Spleen (tissue), 11 donors: ENCODE results near the gene ARL4D. TPM values are rescaled to one million over a fixed set of nuclear protein-coding genes. Genes with fewer than 3 reads are reported as not detected.

Experiments used
- DNase-seq: peaks from one replicate; pipeline ENCODE4 v3.0.0-alpha.2; 2020
- H3K27ac ChIP-seq, 8 donors: fragments of 200-600 bp; sonication (generic) in 7 of 8; 1 replicate in 4 of 8; 2 replicates in 4 of 8; pipeline versions ENCODE4 v1.5.0 to v1.8.0; 2016 to 2021; ENCODE audit warnings: inconsistent platforms in 4 of 8, mild to moderate bottlenecking in 4 of 8, moderate library complexity in 1 of 8
- H3K27me3 ChIP-seq, 7 donors: fragments of 200-600 bp; sonication (generic) in 6 of 7; replicated peaks in 1 of 7; 1 replicate in 4 of 7; 2 replicates in 3 of 7; pipeline versions ENCODE4 v1.5.0 to v1.8.0; 2016 to 2021; ENCODE audit warnings: inconsistent platforms in 3 of 7, mild to moderate bottlenecking in 1 of 7
- H3K36me3 ChIP-seq, 6 donors: fragments of 200-600 bp; sonication (generic) in 5 of 6; 1 replicate in 4 of 6; 2 replicates in 2 of 6; pipeline versions ENCODE4 v1.5.0 to v1.8.0; 2016 to 2021; ENCODE audit warnings: inconsistent platforms in 2 of 6
- H3K4me1 ChIP-seq, 6 donors: fragments of 200-600 bp; sonication (generic) in 5 of 6; 1 replicate in 3 of 6; 2 replicates in 3 of 6; pipeline versions ENCODE4 v1.5.0 to v1.8.0; 2016 to 2021; ENCODE audit warnings: inconsistent platforms in 3 of 6
- H3K4me3 ChIP-seq, 8 donors: fragments of 200-600 bp; sonication (generic) in 7 of 8; 1 replicate in 4 of 8; 2 replicates in 4 of 8; pipeline versions ENCODE4 v1.5.0 to v1.8.0; 2016 to 2021; ENCODE audit warnings: inconsistent platforms in 4 of 8, mild to moderate bottlenecking in 4 of 8, moderate library complexity in 2 of 8
- H3K9me3 ChIP-seq, 8 donors: fragments of 200-600 bp; sonication (generic) in 7 of 8; 1 replicate in 4 of 8; 2 replicates in 4 of 8; pipeline versions ENCODE4 v1.5.0 to v1.8.0; 2016 to 2021; ENCODE audit warnings: inconsistent platforms in 4 of 8
- CTCF ChIP-seq, 11 experiments: fragments of 200-600 bp in 7 of 11; fragments of 450-650 bp in 4 of 11; sonication (generic) in 4 of 11; IDR thresholded peaks in 8 of 11; conservative IDR thresholded peaks in 3 of 11; 1 replicate in 7 of 11; 2 replicates in 4 of 11; pipeline versions ENCODE4 v1.4.0 to v1.8.0; 2016 to 2021; ENCODE audit warnings: antibody characterized with exemption in 11 of 11, inconsistent platforms in 4 of 11, mild to moderate bottlenecking in 1 of 11
- POLR2A ChIP-seq, 3 donors: fragments of 450-650 bp; IDR thresholded peaks; one replicate each; pipeline ENCODE4 v1.5.1; 2017; ENCODE audit warnings: antibody characterized with exemption in 3 of 3, mild to moderate bottlenecking in 1 of 3
- POLR2AphosphoS5 ChIP-seq, 3 donors: sonication (generic); formaldehyde crosslinking; IDR thresholded peaks; one replicate each; pipeline ENCODE4 v1.5.1; 2017; ENCODE audit warnings: antibody characterized with exemption in 3 of 3
- WGBS, 5 donors: extraction: QIAGEN DNeasy Blood & Tissue Kit in 3 of 5; methylation state at CpG; one replicate each; pipeline versions ENCODE4 v1.1.5 to v1.1.7; 2013 to 2018; 5-methylcytosine and 5-hydroxymethylcytosine counted together
- intact Hi-C: fragments of 100-400 bp; cut with DNase I; formaldehyde crosslinking; loops from one replicate; pipeline ENCODE4 v1.15.0; 2023; ENCODE audit warnings: low total_unique reads
- polyA plus RNA-seq, 3 donors: library from polyadenylated mRNA; stranded (reverse); fragments of 200-250 nt; gene quantifications; one replicate each; pipeline ENCODE4 v1.2.1, GENCODE V29; 2013
- total RNA-seq, 7 donors: library from RNA; depleted of rRNA in 3 of 7; stranded (reverse); fragments of >200 nt in 3 of 7; fragmentation: NEBNext Ultra II Directional in 4 of 7; extraction: Animal tissue kit (Norgen Biotek cat#: 25700) in 4 of 7; gene quantifications; one replicate each; pipeline versions ENCODE4 v1.1.0 to v1.2.1, GENCODE V29; 2016 to 2021
- donor health status: healthy with polysubstance abuse.
- donor health status: DM: no; HTN: no; CAD: no; lungs with moderate emphysema.
- donor health status: DM: no; HTN: no; CAD: no.
- donor health status: Bipolar disorder and iron deficiency.
- donor health status: healthy.
- donor health status: DM: no; HTN: no; CAD: no.
- donor health status: DM: yes; HTN: yes; CAD: no.

The ARL4D gene
- total and polyA plus RNA-seq, 10 donors = 4.6 to 30.4 (median 13.5) TPM

GRCh38 chr17:43402078-43402477 lies 3.3 kb downstream of the ARL4D start:
- H3K9me3 ChIP-seq = no peaks in the 10 kb centered on the region
- H3K36me3 ChIP-seq = peaks cover 0 to 5% (median 0%) of the 10 kb centered on the region in 6 donors
- peak overlapping the region in 1 of 8 donors; percentile 86 for H3K27ac ChIP-seq
- peak overlapping the region in 6 of 8 donors; percentile 48 to 80 (median 60) for H3K4me3 ChIP-seq
- DNase-seq = no peak
- 80 to 92% (median 84%) methylated on average over 6 of the region's 6 CpGs for WGBS, 5 donors
- intact Hi-C loops = no loop called here
- TF ChIP-seq CTCF (IDR thresholded peaks at IDR 0.05 in 8 of 11, conservative IDR thresholded peaks at IDR 0.05 in 3 of 11) = no peak
- no peak for TF ChIP-seq POLR2A (IDR thresholded peaks at IDR 0.05)
- TF ChIP-seq POLR2AphosphoS5 (IDR thresholded peaks at IDR 0.05) = no peak
- H3K4me1 ChIP-seq = peaks cover 0 to 47% (median 19%) of the 10 kb centered on the region in 6 donors
- H3K27me3 ChIP-seq = peaks cover 0 to 7% (median 0%) of the 10 kb centered on the region in 7 donors

DNA sequence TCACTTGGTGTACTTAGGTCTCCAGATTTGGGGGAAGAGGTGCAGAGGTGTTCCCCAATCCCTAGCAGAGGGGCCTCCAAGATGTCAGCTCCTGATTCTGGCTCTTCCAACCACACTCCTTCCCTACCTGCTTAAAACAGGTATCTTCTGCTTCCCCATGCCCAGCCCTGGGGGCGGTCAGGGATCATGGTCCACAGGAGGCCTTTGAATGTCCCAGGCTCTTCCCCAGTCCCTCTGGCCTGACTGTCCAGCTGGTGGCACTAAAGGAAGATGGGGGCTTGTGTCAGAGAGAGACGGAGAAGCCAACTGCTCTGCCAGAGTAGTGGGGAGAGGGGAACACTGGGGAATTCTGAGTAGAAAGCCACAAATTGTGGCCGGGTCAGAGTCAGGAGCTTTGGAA lies 3.8 kb downstream of the ARL4D start:
- intact Hi-C loops = no loop called here
- no peak for DNase-seq
- H3K36me3 ChIP-seq = peaks cover 0 to 5% (median 0%) of the 10 kb centered on the region in 6 donors
- no peaks in the 10 kb centered on the region for H3K9me3 ChIP-seq
- TF ChIP-seq CTCF (IDR thresholded peaks at IDR 0.05 in 8 of 11, conservative IDR thresholded peaks at IDR 0.05 in 3 of 11) = no peak
- TF ChIP-seq POLR2AphosphoS5 (IDR thresholded peaks at IDR 0.05) = no peak
- TF ChIP-seq POLR2A (IDR thresholded peaks at IDR 0.05) = no peak
- peaks cover 0 to 47% (median 19%) of the 10 kb centered on the region in 6 donors for H3K4me1 ChIP-seq
- peak overlapping the region in 4 of 8 donors; percentile 6 to 80 (median 66) for H3K4me3 ChIP-seq
- H3K27ac ChIP-seq = peak overlapping the region in 2 of 8 donors; percentile 23 to 86
- peaks cover 0 to 8% (median 0%) of the 10 kb centered on the region in 7 donors for H3K27me3 ChIP-seq
- 67 to 95% (median 84%) methylated on average over 3 of the region's 3 CpGs for WGBS, 5 donors

GRCh38 chr17:43403846-43404245 lies 5.1 kb downstream of the ARL4D start:
- 73 to 81% (median 75%) methylated on average over 5 of the region's 5 CpGs for WGBS, 5 donors
- Histone ChIP-seq H3K27ac (no peak overlapping the region), H3K36me3 (peaks cover 0 to 5% (median 0%) of the 10 kb centered on the region in 6 donors), H3K27me3 (peaks cover 0 to 8% (median 0%) of the 10 kb centered on the region in 7 donors), H3K4me3 (no peak overlapping the region), H3K9me3 (no peaks in the 10 kb centered on the region), H3K4me1 (peaks cover 0 to 37% (median 11%) of the 10 kb centered on the region in 6 donors)
- no peak for DNase-seq
- TF ChIP-seq POLR2AphosphoS5 (IDR thresholded peaks at IDR 0.05) = no peak
- TF ChIP-seq CTCF (IDR thresholded peaks at IDR 0.05 in 8 of 11, conservative IDR thresholded peaks at IDR 0.05 in 3 of 11) = no peak
- TF ChIP-seq POLR2A (IDR thresholded peaks at IDR 0.05) = no peak
- intact Hi-C loops = no loop called here

- no peak overlapping the region for H3K27ac ChIP-seq
- peaks cover 0 to 8% (median 0%) of the 10 kb centered on the region in 7 donors for H3K27me3 ChIP-seq
- intact Hi-C loops = no loop called here
- no peaks in the 10 kb centered on the region for H3K36me3 ChIP-seq
- H3K4me1 ChIP-seq = peaks cover 0 to 20% (median 0%) of the 10 kb centered on the region in 6 donors
- no peak for TF ChIP-seq POLR2AphosphoS5 (IDR thresholded peaks at IDR 0.05)
- no peak for TF ChIP-seq CTCF (IDR thresholded peaks at IDR 0.05 in 8 of 11, conservative IDR thresholded peaks at IDR 0.05 in 3 of 11)
- no peak for TF ChIP-seq POLR2A (IDR thresholded peaks at IDR 0.05)
- no peaks in the 10 kb centered on the region for H3K9me3 ChIP-seq
- no peak for DNase-seq
- no peak overlapping the region for H3K4me3 ChIP-seq
Observed at GRCh38 chr17:43405861-43406260, 7.1 kb downstream of the ARL4D start.
